CD14-positive monocyte (primary cell): ENCODE measurements around the gene CDH13. TPM values are rescaled to one million over a fixed set of nuclear protein-coding genes. Genes with fewer than 3 reads are reported as not detected.

Source experiments
- DNase-seq, 3 donors: peaks; one replicate each; pipeline ENCODE4 v3.0.0-alpha.2; 2011 to 2022
- H2AFZ ChIP-seq: 2 replicates; pipeline ENCODE4 v1.6.0; 2012; ENCODE audit warnings: mild to moderate bottlenecking, low read depth, low read length, inconsistent platforms; ENCODE audit not compliant: insufficient read depth, poor library complexity, severe bottlenecking
- H3K27ac ChIP-seq, 2 donors: 1 replicate in 1 of 2; 2 replicates in 1 of 2; pipeline ENCODE4 v1.5.1; 2012 to 2013; ENCODE audit warnings: low read length in 2 of 2, control low read depth in 1 of 2, inconsistent platforms in 1 of 2, low read depth in 1 of 2, mild to moderate bottlenecking in 1 of 2
- H3K27me3 ChIP-seq, 2 donors: one replicate each; pipeline versions ENCODE4 v1.6.0 to v1.6.1; 2011 to 2013; ENCODE audit warnings: low read length in 2 of 2; ENCODE audit not compliant: control insufficient read depth in 2 of 2, insufficient read depth in 2 of 2
- H3K36me3 ChIP-seq, 2 donors: replicated peaks in 1 of 2; 1 replicate in 1 of 2; 2 replicates in 1 of 2; pipeline versions ENCODE4 v1.5.1 to v1.6.1; 2012 to 2013; ENCODE audit warnings: low read length in 2 of 2, control low read depth in 1 of 2, inconsistent platforms in 1 of 2, mild to moderate bottlenecking in 1 of 2; ENCODE audit not compliant: insufficient read depth in 2 of 2, control insufficient read depth in 1 of 2
- H3K4me1 ChIP-seq, 2 donors: 1 replicate in 1 of 2; 2 replicates in 1 of 2; pipeline versions ENCODE4 v1.5.1 to v1.6.1; 2012 to 2013; ENCODE audit warnings: low read length in 2 of 2, control low read depth in 1 of 2, inconsistent platforms in 1 of 2, mild to moderate bottlenecking in 1 of 2, moderate library complexity in 1 of 2; ENCODE audit not compliant: insufficient read depth in 2 of 2, control insufficient read depth in 1 of 2
- H3K4me2 ChIP-seq: replicated peaks from 2 replicates; pipeline ENCODE3; 2012; ENCODE audit warnings: low read length, moderate library complexity, mild to moderate bottlenecking; ENCODE audit not compliant: poor library complexity, severe bottlenecking; ENCODE audit errors: extremely low read depth
- H3K4me3 ChIP-seq, 3 experiments: fragments of 200-600 bp in 1 of 3; sonication (generic) in 1 of 3; replicated peaks in 1 of 3; 1 replicate in 2 of 3; 2 replicates in 1 of 3; pipeline ENCODE4 v1.5.1; 2011 to 2013; ENCODE audit warnings: low read length in 3 of 3, mild to moderate bottlenecking in 3 of 3, control low read depth in 2 of 3, low read depth in 2 of 3, inconsistent platforms in 1 of 3, moderate library complexity in 1 of 3
- H3K79me2 ChIP-seq: 2 replicates; pipeline ENCODE4 v1.6.0; 2012; ENCODE audit warnings: mild to moderate bottlenecking, control low read depth, inconsistent platforms, low read length, moderate library complexity; ENCODE audit not compliant: insufficient read depth
- H3K9ac ChIP-seq: 2 replicates; pipeline ENCODE4 v1.6.0; 2017; ENCODE audit warnings: low read length, mild to moderate bottlenecking; ENCODE audit not compliant: insufficient read depth, poor library complexity, severe bottlenecking
- H3K9me3 ChIP-seq, 2 donors: replicated peaks in 1 of 2; 1 replicate in 1 of 2; 2 replicates in 1 of 2; pipeline versions ENCODE4 v1.5.1 to v1.6.1; 2012 to 2013; ENCODE audit warnings: low read length in 2 of 2, control low read depth in 1 of 2; ENCODE audit not compliant: control insufficient read depth in 1 of 2, insufficient read depth in 1 of 2
- H4K20me1 ChIP-seq: 2 replicates; pipeline ENCODE4 v1.6.0; 2012; ENCODE audit warnings: mild to moderate bottlenecking, low read length, control low read depth, moderate library complexity; ENCODE audit not compliant: insufficient read depth
- H3K27ac Mint-ChIP-seq, 7 donors: one replicate each; pipeline ENCODE4 v1.8.0; 2020; ENCODE audit warnings: mild to moderate bottlenecking in 7 of 7, mixed read lengths in 7 of 7, moderate library complexity in 6 of 7, inconsistent platforms in 2 of 7
- H3K27me3 Mint-ChIP-seq, 3 donors: one replicate each; pipeline ENCODE4 v1.8.0; 2021 to 2022; ENCODE audit warnings: low read depth in 3 of 3, mild to moderate bottlenecking in 3 of 3, mixed read lengths in 3 of 3, moderate library complexity in 3 of 3, inconsistent platforms in 1 of 3
- H3K36me3 Mint-ChIP-seq, 2 donors: one replicate each; pipeline ENCODE4 v1.8.0; 2020; ENCODE audit warnings: mixed read lengths in 2 of 2, inconsistent platforms in 1 of 2, mild to moderate bottlenecking in 1 of 2
- H3K4me1 Mint-ChIP-seq: one replicate; pipeline ENCODE4 v1.8.0; 2020; ENCODE audit warnings: mild to moderate bottlenecking, mixed read lengths
- H3K4me3 Mint-ChIP-seq, 2 donors: one replicate each; pipeline ENCODE4 v1.8.0; 2020; ENCODE audit warnings: mild to moderate bottlenecking in 2 of 2, mixed read lengths in 2 of 2, moderate library complexity in 1 of 2
- H3K9me3 Mint-ChIP-seq, 7 donors: one replicate each; pipeline ENCODE4 v1.8.0; 2020 to 2022; ENCODE audit warnings: mixed read lengths in 7 of 7, mild to moderate bottlenecking in 6 of 7, moderate library complexity in 6 of 7, inconsistent platforms in 2 of 7
- WGBS: methylation state at CpG from one replicate; pipeline ENCODE4 v1.1.5; 2013; ENCODE audit warnings: missing lambda C conversion rate; ENCODE audit not compliant: insufficient coverage; 5-methylcytosine and 5-hydroxymethylcytosine counted together
- intact Hi-C, 2 donors: fragments of 100-400 bp; cut with micrococcal nuclease; formaldehyde crosslinking; loops; one replicate each; pipeline versions ENCODE4 v1.15.0 to v1.15.1; 2023
- polyA plus RNA-seq, 3 donors: library from polyadenylated mRNA; depleted of rRNA in 1 of 3; unstranded in 2 of 3; stranded (reverse) in 1 of 3; fragments of 300-500 nt in 2 of 3; fragments of >200 nt in 1 of 3; fragmentation: Illumina TruSeq in 2 of 3; gene quantifications; 1 replicate in 2 of 3; 2 replicates in 1 of 3; pipeline ENCODE4 v1.2.3, GENCODE V29; 2012 to 2021
- TF ChIP-seq, protein P1 (sequence below): fragments of 200-600 bp; IDR thresholded peaks from one replicate; pipeline ENCODE4 v1.8.0; 2022; ENCODE audit warnings: antibody characterized with exemption, mild to moderate bottlenecking

The CDH13 gene
- polyA plus RNA-seq, 3 donors = 0.13 to 0.19 TPM; not detected in 1

DNA sequence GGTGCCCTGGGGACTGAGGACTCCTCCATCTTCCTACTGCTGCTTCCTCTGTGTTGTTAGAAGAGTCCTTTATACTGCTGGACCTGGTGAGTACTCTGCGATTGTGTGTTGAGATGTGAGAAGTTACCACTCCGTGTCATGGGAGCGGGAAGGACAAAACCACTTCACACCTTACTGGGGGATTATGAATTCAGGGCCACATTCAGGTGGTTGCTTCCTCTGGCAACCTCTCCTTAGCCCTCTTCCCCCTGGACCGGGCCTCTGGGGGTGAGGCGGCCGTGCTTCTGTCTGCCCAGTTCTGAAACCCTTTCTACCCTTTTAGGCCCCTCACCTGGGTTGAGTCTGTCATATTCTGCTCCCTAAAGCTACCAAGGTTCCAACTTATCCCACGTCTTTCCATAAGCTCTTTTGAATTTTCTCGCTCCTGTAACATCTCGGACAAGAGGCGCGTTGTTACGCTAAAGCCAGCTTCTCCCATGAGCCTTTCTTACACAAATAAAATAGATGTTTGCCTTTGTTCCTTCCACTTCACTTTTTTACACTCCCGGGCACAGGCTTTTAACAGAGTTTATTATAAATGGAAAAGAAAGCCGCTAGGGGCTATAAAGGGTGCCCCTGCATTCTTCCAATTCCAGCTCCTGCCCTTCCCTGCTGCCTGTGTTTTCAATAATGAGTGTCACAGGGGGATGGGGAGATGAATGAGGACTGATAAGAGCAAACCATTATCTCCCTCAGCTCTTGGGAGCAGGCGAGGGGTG, 20.7 kb upstream of the CDH13 start:
- no peak overlapping the region for H3K4me2 ChIP-seq
- H3K9ac ChIP-seq = no peak overlapping the region
- no peak overlapping the region for H3K4me3 Mint-ChIP-seq
- no peaks in the 10 kb centered on the region for H3K79me2 ChIP-seq
- whole genome bisulfite sequencing = 62% methylated on average over 6 of the region's 15 CpGs
- TF ChIP-seq, protein P1, sequence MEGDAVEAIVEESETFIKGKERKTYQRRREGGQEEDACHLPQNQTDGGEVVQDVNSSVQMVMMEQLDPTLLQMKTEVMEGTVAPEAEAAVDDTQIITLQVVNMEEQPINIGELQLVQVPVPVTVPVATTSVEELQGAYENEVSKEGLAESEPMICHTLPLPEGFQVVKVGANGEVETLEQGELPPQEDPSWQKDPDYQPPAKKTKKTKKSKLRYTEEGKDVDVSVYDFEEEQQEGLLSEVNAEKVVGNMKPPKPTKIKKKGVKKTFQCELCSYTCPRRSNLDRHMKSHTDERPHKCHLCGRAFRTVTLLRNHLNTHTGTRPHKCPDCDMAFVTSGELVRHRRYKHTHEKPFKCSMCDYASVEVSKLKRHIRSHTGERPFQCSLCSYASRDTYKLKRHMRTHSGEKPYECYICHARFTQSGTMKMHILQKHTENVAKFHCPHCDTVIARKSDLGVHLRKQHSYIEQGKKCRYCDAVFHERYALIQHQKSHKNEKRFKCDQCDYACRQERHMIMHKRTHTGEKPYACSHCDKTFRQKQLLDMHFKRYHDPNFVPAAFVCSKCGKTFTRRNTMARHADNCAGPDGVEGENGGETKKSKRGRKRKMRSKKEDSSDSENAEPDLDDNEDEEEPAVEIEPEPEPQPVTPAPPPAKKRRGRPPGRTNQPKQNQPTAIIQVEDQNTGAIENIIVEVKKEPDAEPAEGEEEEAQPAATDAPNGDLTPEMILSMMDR = no peak
- no peak overlapping the region for H3K27ac ChIP-seq
- H3K36me3 ChIP-seq = no peaks in the 10 kb centered on the region
- H2AFZ ChIP-seq = no peak overlapping the region
- no peak overlapping the region for H3K4me3 ChIP-seq
- no peaks in the 10 kb centered on the region for H3K4me1 ChIP-seq
- no peaks in the 10 kb centered on the region for H3K27me3 ChIP-seq
- H3K4me1 Mint-ChIP-seq = no peaks in the 10 kb centered on the region
- peaks cover 2 to 4% (median 4%) of the 10 kb centered on the region in 3 donors for H3K27me3 Mint-ChIP-seq
- intact Hi-C loops = no loop called here
- H3K36me3 Mint-ChIP-seq = no peaks in the 10 kb centered on the region
- H3K9me3 ChIP-seq = no peaks in the 10 kb centered on the region
- H4K20me1 ChIP-seq = no peaks in the 10 kb centered on the region
- peaks cover 0 to 5% (median 0%) of the 10 kb centered on the region in 7 donors for H3K9me3 Mint-ChIP-seq
- DNase-seq = no peak
- no peak overlapping the region for H3K27ac Mint-ChIP-seq

DNA sequence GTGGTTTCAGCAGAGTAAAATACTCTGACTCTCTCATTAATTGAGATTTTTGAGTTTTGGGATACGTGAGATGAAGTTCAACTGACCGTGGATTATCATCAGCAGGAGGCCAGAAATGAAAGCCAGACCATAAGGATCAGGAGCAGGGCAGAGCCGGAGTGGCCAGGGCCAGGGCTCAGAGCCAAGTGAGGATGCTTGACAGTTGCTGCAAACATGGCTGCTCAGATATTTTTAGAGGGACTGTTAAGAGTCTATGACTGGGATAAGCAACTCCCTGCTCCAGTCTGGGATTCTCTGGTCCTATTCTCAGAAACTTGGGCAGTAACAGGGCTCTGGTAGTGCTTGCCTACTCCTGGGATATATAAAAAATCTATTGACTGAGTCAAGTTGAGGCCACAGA, 17.6 kb upstream of the CDH13 start:
- H4K20me1 ChIP-seq = no peaks in the 10 kb centered on the region
- Mint-ChIP-seq H3K4me3 (no peak overlapping the region), H3K4me1 (no peaks in the 10 kb centered on the region), H3K36me3 (no peaks in the 10 kb centered on the region), H3K9me3 (peaks cover 0 to 3% (median 0%) of the 10 kb centered on the region in 7 donors), H3K27ac (no peak overlapping the region), H3K27me3 (peaks cover 0 to 1% (median 1%) of the 10 kb centered on the region in 3 donors)
- intact Hi-C loops = no loop called here
- 90% methylated on average over 3 of the region's 3 CpGs for WGBS
- no peaks in the 10 kb centered on the region for H3K27me3 ChIP-seq
- no peak overlapping the region for H3K27ac ChIP-seq
- no peak overlapping the region for H3K9ac ChIP-seq
- no peaks in the 10 kb centered on the region for H3K36me3 ChIP-seq
- H3K4me2 ChIP-seq = no peak overlapping the region
- no peaks in the 10 kb centered on the region for H3K9me3 ChIP-seq
- no peaks in the 10 kb centered on the region for H3K79me2 ChIP-seq
- no peak overlapping the region for H2AFZ ChIP-seq
- H3K4me3 ChIP-seq = no peak overlapping the region
- H3K4me1 ChIP-seq = no peaks in the 10 kb centered on the region
- TF ChIP-seq, protein P1 = no peak
- DNase-seq = no peak
